OCI-LY3 (cell line): Measurements from ENCODE around the gene SIRT2.
A peak's percentile ranks its signal among the peaks of the same experiment; 100 is the strongest.

ENCODE experiments used
- H2AFZ ChIP-seq: fragments of 200-600, 300-600 bp; shearing (Covaris generic); 2 replicates; pipeline ENCODE4 v1.6.0; 2014; ENCODE audit warnings: antibody characterized with exemption, low read depth, low read length
- H3K27ac ChIP-seq: fragments of 200-600, 300-600 bp; sonication (generic); 2 replicates; pipeline ENCODE4 v1.5.1; 2014; ENCODE audit warnings: mild to moderate bottlenecking, low read length, moderate library complexity, mixed read lengths
- H3K27me3 ChIP-seq: fragments of 200-600, 300-600 bp; sonication (generic); 2 replicates; pipeline ENCODE4 v1.6.1; 2014; ENCODE audit warnings: low read depth, low read length, mixed read lengths
- H3K36me3 ChIP-seq: fragments of 200-600, 300-600 bp; sonication (generic); replicated peaks from 2 replicates; pipeline ENCODE3; 2014; ENCODE audit warnings: low read depth, low read length, mixed read lengths
- H3K4me1 ChIP-seq: fragments of 300-600, 200-600 bp; sonication (generic); 2 replicates; pipeline ENCODE4 v1.6.1; 2014; ENCODE audit warnings: low read length, mixed read lengths
- H3K4me2 ChIP-seq: fragments of 200-600, 300-600 bp; sonication (generic); 2 replicates; pipeline ENCODE4 v1.6.1; 2014; ENCODE audit warnings: low read length, mixed read lengths
- H3K4me3 ChIP-seq: fragments of 300-600, 200-600 bp; sonication (generic); 2 replicates; pipeline ENCODE4 v1.5.1; 2014; ENCODE audit warnings: antibody characterized with exemption, mild to moderate bottlenecking, low read length, moderate library complexity
- H3K79me2 ChIP-seq: fragments of 300-600, 200-600 bp; shearing (Covaris generic); 2 replicates; pipeline ENCODE4 v1.6.1; 2014; ENCODE audit warnings: mild to moderate bottlenecking, low read length, mixed read lengths
- H3K9ac ChIP-seq: fragments of 300-600, 200-600 bp; shearing (Covaris generic); 2 replicates; pipeline ENCODE4 v1.6.0; 2014; ENCODE audit warnings: mild to moderate bottlenecking, low read length, moderate library complexity
- H3K9me3 ChIP-seq: fragments of 200-600, 300-600 bp; shearing (Covaris generic); 2 replicates; pipeline ENCODE4 v1.6.1; 2014; ENCODE audit warnings: low read length, mixed read lengths; ENCODE audit not compliant: insufficient read depth
- H4K20me1 ChIP-seq: fragments of 200-600, 300-600 bp; sonication (generic); 2 replicates; pipeline ENCODE4 v1.6.1; 2016; ENCODE audit warnings: low read length, mixed read lengths; ENCODE audit not compliant: insufficient read depth
- CTCF ChIP-seq: fragments of 200-600, 300-600 bp; sonication (generic); IDR thresholded peaks from 2 replicates; pipeline ENCODE4 v1.5.1; 2014; ENCODE audit warnings: antibody characterized with exemption, low read length, low read depth
- EZH2phosphoT487 ChIP-seq: fragments of 200-600 bp; shearing (Covaris generic); IDR thresholded peaks from 2 replicates; pipeline ENCODE4 v1.6.1; 2018; ENCODE audit warnings: antibody characterized with exemption, mixed run types, low read depth

SIRT2 gene

GRCh38 chr19:38849147-38849859, 50.1 kb downstream of the SIRT2 start:
- TF ChIP-seq EZH2phosphoT487 (no peak), CTCF (no peak)
- Histone ChIP-seq H3K9me3 (no peaks in the 10 kb centered on the region), H3K79me2 (peaks cover 64% of the 10 kb centered on the region), H3K4me2 (peak overlapping the region; percentile 88), H3K9ac (peak overlapping the region; percentile 97), H3K36me3 (peaks cover 40% of the 10 kb centered on the region), H4K20me1 (peaks cover 32% of the 10 kb centered on the region), H3K4me3 (peak overlapping the region; percentile 80), H2AFZ (no peak overlapping the region), H3K4me1 (peaks cover 18% of the 10 kb centered on the region), H3K27ac (peak overlapping the region; percentile 93), H3K27me3 (no peaks in the 10 kb centered on the region)

- peaks cover 72% of the 10 kb centered on the region for H3K79me2 ChIP-seq
- peak overlapping the region; percentile 93 for H3K27ac ChIP-seq
- peaks cover 18% of the 10 kb centered on the region for H3K4me1 ChIP-seq
- H3K9ac ChIP-seq: peak overlapping the region; percentile 85
- H3K36me3 ChIP-seq: peaks cover 48% of the 10 kb centered on the region
- H3K4me2 ChIP-seq: peak overlapping the region; percentile 88
- peaks cover 40% of the 10 kb centered on the region for H4K20me1 ChIP-seq
- H3K9me3 ChIP-seq: no peaks in the 10 kb centered on the region
- no peak overlapping the region for H2AFZ ChIP-seq
- no peak for TF ChIP-seq EZH2phosphoT487
- TF ChIP-seq CTCF: no peak
- H3K4me3 ChIP-seq: peak overlapping the region; percentile 80
- H3K27me3 ChIP-seq: no peaks in the 10 kb centered on the region
Observed at GRCh38 chr19:38848299-38849146, 50.9 kb downstream of the SIRT2 start.

GRCh38 chr19:38846097-38846496, 53.3 kb downstream of the SIRT2 start:
- Histone ChIP-seq H3K27ac (no peak overlapping the region), H3K4me1 (peaks cover 13% of the 10 kb centered on the region), H3K9me3 (no peaks in the 10 kb centered on the region), H2AFZ (no peak overlapping the region), H3K4me3 (no peak overlapping the region), H3K27me3 (no peaks in the 10 kb centered on the region), H3K36me3 (peaks cover 72% of the 10 kb centered on the region), H3K4me2 (no peak overlapping the region), H3K9ac (no peak overlapping the region), H3K79me2 (peaks cover 81% of the 10 kb centered on the region), H4K20me1 (peaks cover 64% of the 10 kb centered on the region)
- TF ChIP-seq CTCF: no peak

- TF ChIP-seq EZH2phosphoT487 (no peak), CTCF (no peak)
- Histone ChIP-seq H3K9ac (no peak overlapping the region), H3K9me3 (no peaks in the 10 kb centered on the region), H3K27ac (no peak overlapping the region), H3K4me1 (peaks cover 10% of the 10 kb centered on the region), H3K4me2 (no peak overlapping the region), H3K4me3 (no peak overlapping the region), H3K27me3 (no peaks in the 10 kb centered on the region), H4K20me1 (peaks cover 69% of the 10 kb centered on the region), H3K79me2 (peaks cover 85% of the 10 kb centered on the region), H3K36me3 (peaks cover 78% of the 10 kb centered on the region), H2AFZ (no peak overlapping the region)
Observed at GRCh38 chr19:38845374-38846024, 53.9 kb downstream of the SIRT2 start.
